HepG2 (cell line): ENCODE data around the gene DOHH. TPM values are rescaled to one million over a fixed set of nuclear protein-coding genes. Genes with fewer than 3 reads are reported as not detected.

Experiments used
- ATAC-seq: fragments of 200-7000 bp; cut with Tn5 transposase; 3 replicates; pipeline ENCODE4 v1.9.1; 2020; ENCODE audit warnings: mild to moderate bottlenecking, moderate library complexity
- BruUV-seq: library from RNA; stranded (reverse); fragments of 400-500 nt; replicated peaks from 2 replicates; lab custom pipeline; 2021; lab: Mats Ljungman, UMichigan
- CTCF ChIA-PET: fragments of 300-600 bp; formaldehyde crosslinking; extraction: SDS; loops from one replicate; lab custom pipeline; 2021; ENCODE audit warnings: low total read pairs, inconsistent platforms, low intra/inter-chr PET ratio; lab: Yijun Ruan, JAX
- POLR2A ChIA-PET: fragments of 350-600 bp; sonication (Branson Sonifier 250); formaldehyde crosslinking; loops from one replicate; lab custom pipeline; 2020; ENCODE audit warnings: antibody characterized with exemption, inconsistent platforms; lab: Yijun Ruan, JAX
- DNase-seq: peaks from one replicate; pipeline ENCODE4 v3.0.0-alpha.2; 2015; ENCODE audit warnings: low spot score
- FAIRE-seq: peaks from 3 replicates; lab custom pipeline; 2011; peaks lifted over from hg19 to GRCh38; lab: Jason Lieb, UNC
- H2AFZ ChIP-seq: one replicate; pipeline ENCODE4 v1.6.1; 2011; ENCODE audit warnings: low read length, inconsistent platforms
- H3K27ac ChIP-seq: fragments of 300-600 bp; 3 replicates; pipeline ENCODE4 v1.8.0; 2011; ENCODE audit warnings: mixed run types, mild to moderate bottlenecking, mixed read lengths, low read length, inconsistent platforms; ENCODE audit not compliant: insufficient read depth; ENCODE audit errors: extremely low read length
- H3K27me3 ChIP-seq, 2 experiments: fragments of 200-600 bp in 1 of 2; 2 replicates in 1 of 2; 3 replicates in 1 of 2; pipeline versions ENCODE4 v1.6.0 to v1.8.0; 2011; ENCODE audit warnings: low read length in 2 of 2, mild to moderate bottlenecking in 2 of 2, moderate library complexity in 2 of 2, inconsistent platforms in 1 of 2; ENCODE audit not compliant: insufficient read depth in 2 of 2, control insufficient read depth in 1 of 2
- H3K36me3 ChIP-seq, 2 experiments: fragments of 200-600 bp in 1 of 2; replicated peaks in 1 of 2; 2 replicates in 1 of 2; 3 replicates in 1 of 2; pipeline versions ENCODE4 v1.5.1 to v1.8.0; 2011; ENCODE audit warnings: low read length in 2 of 2, inconsistent platforms in 1 of 2; ENCODE audit not compliant: insufficient read depth in 2 of 2, control insufficient read depth in 1 of 2
- H3K4me1 ChIP-seq: 2 replicates; pipeline ENCODE4 v1.5.1; 2012; ENCODE audit warnings: low read length, inconsistent platforms; ENCODE audit not compliant: insufficient read depth
- H3K4me2 ChIP-seq: 2 replicates; pipeline ENCODE4 v1.6.0; 2011; ENCODE audit warnings: low read depth, low read length, inconsistent platforms
- H3K4me3 ChIP-seq, 3 experiments: fragments of 200-600 bp in 1 of 3; sonication (generic), shearing (Covaris generic) in 1 of 3; replicated peaks in 1 of 3; 2 replicates each; pipeline ENCODE4 v1.5.1; 2011 to 2016; ENCODE audit warnings: low read length in 3 of 3, inconsistent platforms in 2 of 3, low read depth in 2 of 3, mild to moderate bottlenecking in 2 of 3, control low read depth in 1 of 3, mixed read lengths in 1 of 3; ENCODE audit not compliant: insufficient read depth in 1 of 3
- H3K79me2 ChIP-seq: one replicate; pipeline ENCODE4 v1.6.1; 2011; ENCODE audit warnings: low read length, inconsistent platforms; ENCODE audit not compliant: insufficient read depth
- H3K9ac ChIP-seq: 2 replicates; pipeline ENCODE4 v1.6.0; 2011; ENCODE audit warnings: mild to moderate bottlenecking, low read depth, low read length, inconsistent platforms; ENCODE audit not compliant: insufficient read depth
- H3K9me3 ChIP-seq: 2 replicates; pipeline ENCODE4 v1.5.1; 2012; ENCODE audit warnings: mild to moderate bottlenecking, low read length
- H4K20me1 ChIP-seq: 2 replicates; pipeline ENCODE4 v1.6.0; 2011; ENCODE audit warnings: inconsistent platforms, mild to moderate bottlenecking, low read length, moderate library complexity; ENCODE audit not compliant: insufficient read depth
- ARNTL ChIP-seq: sonication (generic); formaldehyde crosslinking; IDR thresholded peaks from 2 replicates; pipeline ENCODE4 v1.4.0; 2020; ENCODE audit warnings: mild to moderate bottlenecking, missing genetic modification reagents
- ATF2 ChIP-seq: sonication (generic); formaldehyde crosslinking; IDR thresholded peaks from 2 replicates; pipeline ENCODE4 v1.4.0; 2020; ENCODE audit warnings: missing genetic modification reagents
- NFKB2 ChIP-seq: sonication (generic); formaldehyde crosslinking; IDR thresholded peaks from 2 replicates; pipeline ENCODE4 v1.4.0; 2020; ENCODE audit warnings: missing genetic modification reagents, borderline replicate concordance
- THRA ChIP-seq: sonication (generic); formaldehyde crosslinking; IDR thresholded peaks from 2 replicates; pipeline ENCODE4 v1.4.0; 2020; ENCODE audit warnings: missing genetic modification reagents, borderline replicate concordance
- WIZ ChIP-seq: sonication (generic); formaldehyde crosslinking; IDR thresholded peaks from 2 replicates; pipeline ENCODE4 v1.5.1; 2020; ENCODE audit warnings: mild to moderate bottlenecking, missing genetic modification reagents
- ZBTB7A ChIP-seq: sonication (generic); formaldehyde crosslinking; IDR thresholded peaks from 2 replicates; pipeline ENCODE4 v1.8.0; 2022; ENCODE audit warnings: mild to moderate bottlenecking, missing genetic modification reagents
- ZNF251 ChIP-seq: sonication (generic); formaldehyde crosslinking; IDR thresholded peaks from 2 replicates; pipeline ENCODE4 v1.9.0; 2021; ENCODE audit warnings: mild to moderate bottlenecking, missing genetic modification reagents
- ZNF576 ChIP-seq: sonication (generic); formaldehyde crosslinking; IDR thresholded peaks from 2 replicates; pipeline ENCODE4 v1.4.0; 2020; ENCODE audit warnings: mild to moderate bottlenecking, missing genetic modification reagents
- ZNF687 ChIP-seq: sonication (generic); formaldehyde crosslinking; IDR thresholded peaks from 2 replicates; pipeline ENCODE4 v1.5.1; 2020; ENCODE audit warnings: mild to moderate bottlenecking, missing genetic modification reagents, moderate library complexity
- ZNF749 ChIP-seq: sonication (generic); formaldehyde crosslinking; IDR thresholded peaks from 2 replicates; pipeline ENCODE4 v1.8.0; 2022; ENCODE audit warnings: mild to moderate bottlenecking, missing genetic modification reagents, moderate library complexity, borderline replicate concordance
- ZNF777 ChIP-seq: sonication (generic); formaldehyde crosslinking; IDR thresholded peaks from 2 replicates; pipeline ENCODE4 v1.4.0; 2020; ENCODE audit warnings: missing genetic modification reagents
- WGBS: methylation state at CpG from one replicate; pipeline ENCODE4 v1.1.6; 2017; ENCODE audit warnings: low lambda C conversion rate; 5-methylcytosine and 5-hydroxymethylcytosine counted together
- in situ Hi-C: cut with HindIII; loops from 2 replicates; pipeline ENCODE4 v1.10.0; 2017; ENCODE audit warnings: low pct_unique_long_range_greater_than_20kb; ENCODE audit not compliant: extremely low pct_ligation_motif_present
- intact Hi-C: fragments of 100-400 bp; cut with micrococcal nuclease; formaldehyde crosslinking; loops from one replicate; pipeline ENCODE4 v1.10.0; 2022; ENCODE audit not compliant: unreplicated experiment
- polyA plus RNA-seq, 8 experiments: library from polyadenylated mRNA; depleted of rRNA in 3 of 8; stranded (reverse) in 7 of 8; unstranded in 1 of 8; fragments of >200 nt; fragmentation: Illumina TruSeq in 4 of 8; extraction: Trizol in 4 of 8; gene quantifications; 2 replicates each; pipeline versions ENCODE4 v1.2.1 to v1.2.3, GENCODE V29; 2011 to 2016; ENCODE audit warnings: low read depth in 4 of 8, missing spikeins in 1 of 8, mixed read lengths in 1 of 8; ENCODE audit not compliant: insufficient read depth in 1 of 8
- total RNA-seq, 5 experiments: library from RNA; depleted of rRNA; stranded (reverse); fragments of >200 nt; fragmentation: Illumina TruSeq; extraction: Trizol; gene quantifications; 2 replicates each; pipeline ENCODE4 v1.2.3, GENCODE V29; 2016; ENCODE audit warnings: low read depth in 1 of 5

Gene DOHH
- total and polyA plus RNA-seq, 2 of the 13 experiments (the other 11 are each of a cell fraction or from before 2014, with no cell fraction given) = 3.5 to 13.7 TPM

GRCh38 chr19:3509566-3509989 is 9.1 kb upstream of the DOHH start:
- no peak overlapping the region for H3K27ac ChIP-seq
- intact Hi-C loops = loop anchor here (5.0 kb wide), 1 partner anchor 63 kb away; the partner anchor contains the start of gene HMG20B
- POLR2A ChIA-PET = no interaction called here
- no peak for DNase-seq
- no peaks in the 10 kb centered on the region for H3K27me3 ChIP-seq
- no TSS peak for BruUV-seq
- H4K20me1 ChIP-seq = peaks cover 18% of the 10 kb centered on the region; the same call in 1 of the 2 replicates
- CTCF ChIA-PET = no interaction called here
- peaks cover 22% of the 10 kb centered on the region for H3K4me1 ChIP-seq
- H3K36me3 ChIP-seq = peaks cover 5 to 20% of the 10 kb centered on the region in 2 experiments; a peak in 4 of 5 replicates
- H2AFZ ChIP-seq = no peak overlapping the region
- H3K9me3 ChIP-seq = no peaks in the 10 kb centered on the region
- 96% methylated on average over 4 of the region's 15 CpGs for WGBS
- TF ChIP-seq ZNF749 (CRISPR knock-in tag) = no peak
- TF ChIP-seq ZBTB7A (CRISPR knock-in tag) = no peak
- no peak for TF ChIP-seq NFKB2
- TF ChIP-seq THRA = no peak
- TF ChIP-seq WIZ = no peak
- no peak for TF ChIP-seq ARNTL (CRISPR knock-in tag)
- TF ChIP-seq ZNF687 (CRISPR knock-in tag) = no peak
- TF ChIP-seq ZNF777 (CRISPR knock-in tag) = no peak
- no peak for TF ChIP-seq ATF2 (CRISPR knock-in tag)
- no peak for TF ChIP-seq ZNF251 (CRISPR knock-in tag)
- TF ChIP-seq ZNF576 (CRISPR knock-in tag) = no peak
- peaks cover 65% of the 10 kb centered on the region for H3K79me2 ChIP-seq
- in situ Hi-C loops = no loop called here
- H3K4me3 ChIP-seq = no peak overlapping the region
- no peak overlapping the region for H3K9ac ChIP-seq
- no peak for ATAC-seq
- no peak for FAIRE-seq
- no peak overlapping the region for H3K4me2 ChIP-seq
